Loucy (cell line): Measurements from ENCODE around the gene HS6ST3.

ENCODE experiments used
- H2AFZ ChIP-seq: fragments of 200-600 bp; sonication (generic); 2 replicates; pipeline ENCODE4 v1.6.0; 2016; ENCODE audit warnings: antibody characterized with exemption, mild to moderate bottlenecking, low read length, moderate library complexity
- H3F3A ChIP-seq: fragments of 200-600 bp; 2 replicates; pipeline ENCODE4 v1.6.0; 2016; ENCODE audit warnings: antibody characterized with exemption, low read depth, mild to moderate bottlenecking
- H3K27me3 ChIP-seq: fragments of 200-600 bp; sonication (generic); 2 replicates; pipeline ENCODE4 v1.6.1; 2014; ENCODE audit warnings: low read length, mild to moderate bottlenecking; ENCODE audit not compliant: insufficient read depth, poor library complexity, severe bottlenecking
- H3K36me3 ChIP-seq: fragments of 200-600 bp; sonication (generic); 2 replicates; pipeline ENCODE4 v1.6.1; 2016; ENCODE audit warnings: low read length; ENCODE audit not compliant: insufficient read depth
- H3K4me1 ChIP-seq: fragments of 200-600 bp; sonication (generic); 2 replicates; pipeline ENCODE4 v1.5.1; 2014; ENCODE audit warnings: low read length, mild to moderate bottlenecking; ENCODE audit not compliant: insufficient read depth, poor library complexity, severe bottlenecking
- H3K4me2 ChIP-seq: fragments of 200-600 bp; sonication (generic); 2 replicates; pipeline ENCODE4 v1.6.0; 2014; ENCODE audit warnings: antibody characterized with exemption, low read length, low read depth, mild to moderate bottlenecking; ENCODE audit not compliant: poor library complexity, severe bottlenecking
- H3K4me3 ChIP-seq: fragments of 200-600 bp; sonication (generic); 2 replicates; pipeline ENCODE4 v1.5.1; 2014; ENCODE audit warnings: low read length, mild to moderate bottlenecking, mixed read lengths; ENCODE audit not compliant: poor library complexity, severe bottlenecking
- H3K79me2 ChIP-seq: fragments of 200-600 bp; sonication (generic); 2 replicates; pipeline ENCODE4 v1.6.1; 2014; ENCODE audit warnings: low read length; ENCODE audit not compliant: insufficient read depth
- H3K9ac ChIP-seq: fragments of 200-600 bp; sonication (generic); 2 replicates; pipeline ENCODE4 v1.6.0; 2014; ENCODE audit warnings: mild to moderate bottlenecking, low read depth, low read length, moderate library complexity; ENCODE audit not compliant: poor library complexity, severe bottlenecking
- H3K9me2 ChIP-seq: fragments of 200-600 bp; sonication (generic); replicated peaks from 2 replicates; pipeline ENCODE4 v1.6.1; 2016; ENCODE audit warnings: low read depth, low read length, mixed read lengths
- H3K9me3 ChIP-seq: fragments of 200-600 bp; sonication (generic); 2 replicates; pipeline ENCODE4 v1.6.1; 2014; ENCODE audit warnings: mild to moderate bottlenecking, antibody characterized with exemption, low read length, low read depth; ENCODE audit not compliant: insufficient read depth
- H4K20me1 ChIP-seq: fragments of 200-600 bp; sonication (generic); 2 replicates; pipeline ENCODE4 v1.6.0; 2014; ENCODE audit warnings: antibody characterized with exemption, low read length, mild to moderate bottlenecking; ENCODE audit not compliant: insufficient read depth, poor library complexity, severe bottlenecking
- CTCF ChIP-seq: fragments of 200-600 bp; sonication (generic); conservative IDR thresholded peaks from 2 replicates; pipeline ENCODE4 v1.5.1; 2014; ENCODE audit warnings: mild to moderate bottlenecking, antibody characterized with exemption, low read length
- EZH2phosphoT487 ChIP-seq: fragments of 200-600 bp; IDR thresholded peaks from 2 replicates; pipeline ENCODE4 v1.6.1; 2018; ENCODE audit warnings: antibody characterized with exemption, mild to moderate bottlenecking, moderate library complexity, borderline replicate concordance

Gene HS6ST3

GRCh38 chr13:96652506-96652905 is 562.6 kb downstream of the HS6ST3 start:
- Histone ChIP-seq H3K36me3 (no peaks in the 10 kb centered on the region), H3F3A (no peaks in the 10 kb centered on the region), H3K4me3 (no peak overlapping the region), H3K9ac (no peak overlapping the region), H3K9me3 (no peaks in the 10 kb centered on the region), H3K79me2 (no peaks in the 10 kb centered on the region), H3K4me1 (no peaks in the 10 kb centered on the region), H2AFZ (no peak overlapping the region), H3K27me3 (no peaks in the 10 kb centered on the region), H4K20me1 (no peaks in the 10 kb centered on the region), H3K9me2 (no peaks in the 10 kb centered on the region), H3K4me2 (no peak overlapping the region)
- TF ChIP-seq CTCF (no peak), EZH2phosphoT487 (no peak)

DNA sequence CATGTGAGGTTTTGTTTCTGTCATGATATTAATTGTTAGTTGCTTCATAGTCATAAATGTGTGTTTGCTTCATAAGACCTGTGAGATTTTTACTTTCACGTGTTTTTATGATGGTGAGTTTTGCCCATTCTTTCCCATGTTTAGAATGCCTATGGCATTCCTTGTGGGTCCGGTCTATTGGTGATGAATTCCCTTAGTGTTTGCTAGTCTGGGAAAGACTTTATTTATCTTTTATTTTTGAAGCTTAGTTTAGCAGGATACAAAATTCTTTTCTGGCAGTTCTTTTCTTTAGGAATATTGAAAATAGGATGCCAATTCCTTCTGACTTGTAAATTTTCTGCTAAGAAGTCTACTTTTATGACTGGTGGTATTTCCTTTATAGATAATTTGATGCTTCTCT is 571.7 kb downstream of the HS6ST3 start:
- H3K79me2 ChIP-seq = no peaks in the 10 kb centered on the region
- H3K36me3 ChIP-seq = no peaks in the 10 kb centered on the region
- no peak overlapping the region for H3K4me3 ChIP-seq
- H3K9me2 ChIP-seq = no peaks in the 10 kb centered on the region
- H3K27me3 ChIP-seq = no peaks in the 10 kb centered on the region
- H3K4me1 ChIP-seq = no peaks in the 10 kb centered on the region
- H4K20me1 ChIP-seq = no peaks in the 10 kb centered on the region
- H3F3A ChIP-seq = no peaks in the 10 kb centered on the region
- H3K4me2 ChIP-seq = no peak overlapping the region
- H3K9me3 ChIP-seq = no peaks in the 10 kb centered on the region
- H2AFZ ChIP-seq = no peak overlapping the region
- no peak overlapping the region for H3K9ac ChIP-seq
- TF ChIP-seq EZH2phosphoT487 = no peak
- TF ChIP-seq CTCF = no peak

DNA sequence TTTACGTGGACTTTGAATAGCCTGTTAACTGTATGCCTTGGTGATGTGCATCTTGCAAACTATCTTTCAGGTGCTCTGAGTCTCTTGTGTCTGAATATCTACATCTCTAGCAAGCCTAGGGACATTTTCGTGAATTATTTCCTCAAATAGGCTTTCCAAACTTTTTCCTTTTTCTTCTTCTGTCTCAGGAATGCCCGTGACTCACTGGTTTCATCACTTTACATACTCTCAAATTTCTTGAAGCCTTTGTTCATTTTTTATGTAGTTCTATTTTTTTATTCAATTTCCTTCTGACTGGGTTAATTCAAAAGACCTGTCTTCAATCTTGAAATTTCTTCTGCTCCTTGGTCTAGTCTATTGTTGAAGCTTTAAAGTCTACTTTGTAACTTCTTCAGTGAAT is 572.1 kb downstream of the HS6ST3 start:
- no peak overlapping the region for H3K9ac ChIP-seq
- H3K27me3 ChIP-seq = no peaks in the 10 kb centered on the region
- no peaks in the 10 kb centered on the region for H3K9me2 ChIP-seq
- H4K20me1 ChIP-seq = no peaks in the 10 kb centered on the region
- no peaks in the 10 kb centered on the region for H3K4me1 ChIP-seq
- no peaks in the 10 kb centered on the region for H3K9me3 ChIP-seq
- H3K36me3 ChIP-seq = no peaks in the 10 kb centered on the region
- H2AFZ ChIP-seq = no peak overlapping the region
- no peak overlapping the region for H3K4me2 ChIP-seq
- H3F3A ChIP-seq = no peaks in the 10 kb centered on the region
- TF ChIP-seq CTCF (no peak), EZH2phosphoT487 (no peak)
- H3K4me3 ChIP-seq = no peak overlapping the region
- no peaks in the 10 kb centered on the region for H3K79me2 ChIP-seq
